Fibroblast of skin of left quadriceps (primary cell): ENCODE data around the gene SEMA3A.

Experiments
- DNase-seq, 2 experiments: peaks; one replicate each; pipeline ENCODE4 v3.0.0-alpha.2; 2013; ENCODE audit warnings: low read depth in 2 of 2

SEMA3A gene

DNA sequence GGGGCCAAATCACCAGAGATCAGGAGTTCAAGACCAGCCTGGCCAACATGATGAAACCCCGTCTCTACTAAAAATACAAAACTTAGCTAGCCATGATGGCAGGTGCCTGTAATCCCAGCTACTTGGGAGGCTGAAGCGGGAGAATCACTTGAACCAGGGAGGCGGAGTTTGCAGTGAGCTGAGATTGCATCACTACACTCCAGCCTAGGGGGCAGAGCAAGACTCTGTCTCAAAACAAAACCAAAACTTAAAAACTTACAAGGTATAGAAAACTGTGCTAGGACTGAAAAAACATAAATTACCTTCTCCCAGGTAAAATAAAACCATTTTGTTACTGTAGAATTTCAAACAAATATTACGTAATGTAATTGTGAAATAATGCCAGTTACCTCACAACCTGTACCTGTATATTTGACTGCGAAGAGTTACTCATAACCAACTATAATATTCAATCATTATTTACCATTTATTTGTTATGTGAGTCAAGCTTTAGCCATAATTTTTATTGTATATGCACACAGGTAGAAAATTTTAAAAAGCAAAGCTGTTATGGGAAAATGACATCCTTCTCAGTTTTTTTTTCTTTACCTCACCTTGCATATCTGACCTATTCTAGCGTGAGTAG is 180.9 kb downstream of the SEMA3A start:
- no peak for DNase-seq

DNA sequence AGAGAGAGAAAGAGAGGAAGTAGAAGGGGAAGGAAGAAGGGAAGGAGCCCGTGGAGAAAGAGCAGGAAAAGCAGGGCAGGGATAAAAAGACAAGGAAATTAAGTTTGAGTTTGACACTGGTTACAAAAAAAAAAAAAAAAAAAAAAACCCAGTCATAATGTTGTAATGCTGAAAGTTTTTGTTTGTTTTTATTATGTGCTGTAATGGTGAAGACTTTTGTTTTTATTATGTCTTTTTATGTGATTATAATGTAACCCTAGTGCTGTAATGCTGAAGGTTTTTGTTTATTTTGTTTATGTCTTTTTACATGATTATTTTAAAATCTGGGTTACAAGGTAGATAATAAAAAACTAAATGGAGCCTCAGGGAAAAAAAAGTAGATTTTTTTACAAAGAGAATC is 184.8 kb downstream of the SEMA3A start:
- no peak for DNase-seq

DNA sequence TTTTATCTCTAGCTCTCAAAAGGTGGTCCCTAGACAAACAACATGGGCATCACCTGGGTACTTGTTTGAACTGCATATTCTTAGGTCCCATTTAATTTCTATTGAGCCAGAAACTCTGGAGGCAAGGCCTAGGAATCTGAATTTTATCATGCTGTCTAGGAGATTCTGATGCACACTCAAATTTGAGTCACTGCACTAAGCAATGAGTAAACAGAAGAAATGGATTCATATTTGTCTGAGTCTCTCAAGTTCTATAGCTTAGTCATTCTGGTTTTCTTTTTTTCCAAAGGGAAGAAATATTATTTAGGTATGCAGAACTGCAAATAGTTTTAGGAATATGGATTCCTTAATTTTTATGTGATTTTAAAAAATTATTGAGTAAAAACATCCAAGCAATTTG is 185.5 kb downstream of the SEMA3A start:
- DNase-seq, result no peak

DNA sequence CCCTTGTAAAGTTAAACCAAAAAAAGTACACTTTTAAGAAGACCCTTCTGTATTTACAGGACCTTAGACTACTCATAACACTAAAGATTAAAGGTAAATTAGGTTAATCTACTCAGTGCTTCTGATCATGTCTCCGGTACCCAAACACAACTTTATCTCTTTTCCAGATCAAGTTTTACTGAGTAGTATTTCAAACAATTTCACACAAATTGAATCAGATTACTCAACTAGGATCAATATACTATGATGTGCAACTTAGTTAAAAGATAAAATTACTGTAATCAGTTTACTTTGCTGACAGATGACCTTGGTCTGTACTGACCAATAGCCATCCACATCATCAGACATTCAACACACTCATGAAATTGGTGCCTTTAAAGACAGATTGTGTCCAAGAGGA is 191.4 kb downstream of the SEMA3A start:
- no peak for DNase-seq

DNA sequence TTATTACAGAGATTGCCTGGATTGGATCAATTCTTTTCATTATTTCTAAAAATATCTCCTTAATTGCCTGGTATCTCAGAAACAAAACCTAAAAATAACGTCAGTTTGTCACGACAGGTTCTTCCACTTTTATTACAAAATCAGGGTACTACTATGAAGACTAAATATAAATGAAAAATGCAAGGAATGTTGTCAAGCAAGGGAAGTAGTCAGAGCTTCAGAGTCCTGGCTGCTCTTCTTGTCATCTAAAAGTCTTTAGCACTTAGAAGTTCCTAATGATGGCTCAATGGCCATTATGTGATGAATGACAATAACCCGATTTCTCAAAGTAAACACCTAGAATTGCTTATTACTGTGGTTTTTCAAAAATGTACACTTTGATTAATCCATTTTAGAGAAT is 192.2 kb downstream of the SEMA3A start:
- DNase-seq, result no peak

DNA sequence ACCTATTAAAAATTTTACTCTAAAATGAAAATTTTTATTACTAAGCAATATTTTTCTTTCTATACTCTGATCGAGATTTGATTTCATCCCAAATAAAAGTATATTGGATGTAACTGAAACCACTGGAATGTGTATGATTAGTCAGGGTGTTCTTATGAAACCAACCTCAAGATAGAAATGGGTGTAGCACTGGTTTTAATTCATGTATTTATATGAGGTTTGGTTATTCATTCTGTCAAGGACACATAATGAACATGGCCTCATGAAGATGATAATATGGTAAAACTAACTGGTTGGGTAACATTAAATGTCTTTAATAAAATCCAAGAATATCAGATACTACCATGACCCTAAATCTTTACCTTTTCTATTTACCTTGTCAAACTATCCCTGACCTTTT is 197.7 kb downstream of the SEMA3A start:
- no peak for DNase-seq

DNA sequence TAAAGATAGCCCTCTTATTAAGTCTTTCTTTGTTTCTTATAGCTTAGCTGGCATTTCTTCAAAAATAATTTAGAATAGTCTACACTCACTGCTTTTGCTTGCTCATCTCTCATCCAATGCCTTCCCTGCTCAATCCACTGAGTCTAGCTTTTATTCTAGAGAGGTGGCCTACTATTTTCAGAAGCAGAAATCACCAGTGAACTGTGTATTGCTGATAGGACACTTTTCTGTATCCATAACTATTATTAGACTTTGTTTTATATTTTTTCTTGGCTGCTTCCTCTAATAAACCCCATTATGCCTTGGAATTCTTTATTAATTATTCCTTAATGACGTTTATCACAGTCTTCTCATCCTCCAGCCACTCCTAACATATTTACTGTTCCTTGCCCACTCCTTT is 206.8 kb downstream of the SEMA3A start:
- DNase-seq, result no peak

DNA sequence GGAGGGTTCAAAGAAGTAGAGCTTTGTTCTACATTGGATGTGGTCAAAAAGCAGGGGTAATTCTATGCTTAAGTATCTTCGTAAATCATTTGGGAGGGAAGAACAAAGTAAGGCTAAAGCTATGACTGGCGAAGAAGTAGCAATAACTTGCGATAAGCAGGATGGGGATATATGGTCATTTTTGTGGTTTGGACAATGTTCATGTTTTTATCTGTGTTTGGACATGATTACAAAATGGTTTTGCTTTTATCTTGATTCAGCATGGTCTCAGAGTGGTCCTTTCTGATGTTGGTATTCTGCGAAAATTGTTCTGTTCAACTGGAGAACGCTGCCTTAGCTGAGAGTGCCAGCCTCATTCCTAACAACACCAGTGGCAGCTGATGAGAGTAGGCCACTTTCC is 208.8 kb downstream of the SEMA3A start:
- DNase-seq, result no peak

DNA sequence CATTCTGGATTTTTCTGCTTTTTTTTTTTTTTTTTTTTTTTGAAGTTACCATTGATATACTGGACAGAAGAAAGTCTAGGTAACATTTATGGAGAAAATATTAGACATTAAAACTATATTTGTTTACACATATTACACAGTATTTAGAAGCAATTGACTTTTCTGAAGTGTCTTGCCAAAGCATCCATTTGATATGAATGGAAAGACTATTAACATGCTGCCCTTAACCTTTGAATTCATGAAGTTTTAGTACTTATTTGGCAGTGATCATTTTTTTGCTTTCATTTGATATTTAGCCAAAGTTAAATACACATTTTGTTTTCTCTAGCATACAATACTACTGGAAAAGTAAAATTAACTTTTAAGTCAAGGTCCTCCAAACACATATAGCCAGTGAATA is 210.0 kb downstream of the SEMA3A start:
- DNase-seq, result no peak

DNA sequence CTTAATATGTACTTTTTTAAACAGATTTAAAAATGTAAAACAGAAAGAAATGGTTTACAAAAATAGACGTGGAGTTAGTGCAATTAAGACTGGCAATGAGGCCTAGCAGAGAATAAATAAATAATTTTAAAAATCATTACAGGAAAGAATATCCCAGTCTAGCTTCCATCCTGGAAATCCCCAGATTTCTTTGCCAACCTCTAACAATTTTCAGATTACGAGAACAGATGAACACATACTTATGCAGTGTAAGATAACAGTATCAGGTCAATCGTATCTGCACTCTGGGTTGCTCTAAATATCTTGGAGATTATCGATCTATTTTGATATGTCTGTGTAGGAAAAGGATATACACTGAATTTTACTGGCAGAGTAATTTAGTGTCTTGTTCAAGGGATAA is 210.5 kb downstream of the SEMA3A start:
- no peak for DNase-seq

DNA sequence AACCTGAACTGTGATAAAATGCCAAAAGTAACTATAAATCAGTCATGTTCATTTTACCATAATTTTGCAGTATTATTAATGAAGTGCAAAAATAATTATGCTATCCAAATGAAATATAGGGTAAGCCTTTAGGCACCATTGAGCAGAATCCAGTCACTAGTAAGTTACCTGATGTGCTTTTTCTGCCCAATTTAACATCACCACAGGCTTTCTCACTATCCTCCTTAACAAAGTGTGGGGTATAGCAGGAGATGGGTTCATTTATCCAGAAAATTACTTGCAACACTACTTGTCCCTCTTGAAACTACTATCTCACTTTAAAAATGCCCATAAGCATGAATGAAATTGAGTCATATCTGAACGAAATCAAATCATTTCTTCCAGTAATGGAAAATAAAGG is 211.0 kb downstream of the SEMA3A start:
- no peak for DNase-seq

DNA sequence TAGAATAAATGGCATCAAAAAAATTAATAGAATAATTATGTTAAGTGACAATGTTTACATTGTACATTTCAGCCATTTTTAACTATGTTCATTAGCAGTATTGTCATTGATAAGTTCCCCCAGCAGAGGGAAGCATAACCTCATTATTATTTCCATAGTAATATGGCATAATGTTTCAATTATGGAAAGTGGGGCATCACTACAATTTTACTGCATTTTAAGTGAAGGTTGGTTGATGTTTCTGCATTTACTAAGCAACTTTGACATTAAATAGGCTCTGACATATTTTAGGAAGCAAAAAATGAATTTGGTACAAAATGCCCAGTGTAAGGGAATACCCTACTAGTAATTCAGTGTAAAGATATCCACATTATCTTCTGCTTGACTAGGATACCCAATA is 218.3 kb downstream of the SEMA3A start:
- DNase-seq, result peak; percentile 20 to 24

DNA sequence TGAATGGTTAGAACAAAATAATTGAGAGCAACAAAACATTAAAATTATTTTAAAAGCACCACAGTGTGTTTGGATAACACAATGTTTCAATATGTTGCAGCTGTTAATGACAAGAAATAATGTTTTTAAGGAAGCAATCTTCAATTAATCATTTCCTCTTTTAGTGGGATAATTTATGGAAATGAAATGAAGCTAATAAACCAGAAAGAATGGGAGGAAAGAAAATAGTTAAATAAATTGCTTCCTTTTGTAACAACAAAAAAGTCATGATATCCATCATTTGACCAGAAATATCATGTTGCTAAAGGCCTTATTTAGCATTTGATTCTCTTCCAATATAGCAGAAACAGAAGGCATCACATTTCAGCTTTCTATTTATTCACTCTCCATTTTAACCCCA is 224.5 kb downstream of the SEMA3A start:
- no peak for DNase-seq

DNA sequence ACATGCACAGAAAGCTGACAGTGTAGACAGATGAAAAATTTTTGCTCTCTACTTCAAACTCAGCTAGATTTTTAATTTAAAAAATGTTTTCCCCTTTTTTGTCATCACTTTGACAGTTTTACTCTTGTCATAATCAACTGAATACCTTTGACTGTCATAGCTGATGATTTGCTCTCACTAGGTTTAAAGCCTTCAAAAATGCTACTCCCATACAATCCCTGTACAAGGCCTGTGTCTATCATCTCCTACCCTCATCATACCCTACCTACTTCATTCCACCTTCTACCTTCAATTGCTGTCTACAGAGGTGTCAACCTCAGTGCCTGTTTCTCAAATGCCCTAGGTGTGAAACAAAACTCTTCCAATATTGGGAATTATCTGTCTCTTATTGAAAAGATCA is 230.3 kb downstream of the SEMA3A start:
- no peak for DNase-seq

DNA sequence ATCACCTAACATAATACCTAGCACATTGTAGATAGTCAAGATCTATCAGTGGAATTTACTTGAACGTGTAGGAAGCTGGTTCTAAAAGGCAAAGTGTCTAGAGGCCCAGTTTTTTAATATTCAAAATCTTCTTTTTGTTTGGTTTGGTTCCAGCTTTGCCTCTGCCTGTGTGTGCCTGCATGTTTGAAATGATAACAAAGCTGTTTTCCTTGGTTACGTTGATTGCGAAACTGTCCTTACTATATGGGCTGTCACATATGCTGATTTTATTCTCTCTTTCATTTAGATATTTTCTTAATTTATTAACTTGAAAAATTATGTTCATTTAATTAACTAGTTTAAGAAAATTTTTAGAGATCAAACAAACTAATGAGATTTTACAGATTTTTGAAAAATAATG is 237.3 kb downstream of the SEMA3A start:
- DNase-seq, result no peak

DNA sequence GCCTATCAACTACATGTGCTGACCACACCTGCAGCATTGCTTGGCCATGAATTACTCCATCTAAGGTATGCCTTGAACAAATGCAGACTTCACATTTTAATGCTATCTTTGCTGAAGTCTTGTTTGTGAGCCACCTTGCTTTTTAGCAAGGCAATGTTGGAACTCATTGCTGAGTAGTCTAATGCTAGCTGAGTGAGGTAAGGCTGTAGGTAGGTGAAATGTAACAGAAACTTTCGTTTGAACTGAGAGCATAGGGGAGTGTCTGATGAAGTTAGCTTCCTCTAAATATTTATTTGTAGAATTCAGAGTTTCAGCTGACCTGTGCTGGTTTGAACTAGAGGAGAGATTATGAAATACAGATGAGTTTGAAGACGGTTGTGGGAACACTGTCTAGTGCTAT is 238.5 kb downstream of the SEMA3A start:
- DNase-seq, result no peak

DNA sequence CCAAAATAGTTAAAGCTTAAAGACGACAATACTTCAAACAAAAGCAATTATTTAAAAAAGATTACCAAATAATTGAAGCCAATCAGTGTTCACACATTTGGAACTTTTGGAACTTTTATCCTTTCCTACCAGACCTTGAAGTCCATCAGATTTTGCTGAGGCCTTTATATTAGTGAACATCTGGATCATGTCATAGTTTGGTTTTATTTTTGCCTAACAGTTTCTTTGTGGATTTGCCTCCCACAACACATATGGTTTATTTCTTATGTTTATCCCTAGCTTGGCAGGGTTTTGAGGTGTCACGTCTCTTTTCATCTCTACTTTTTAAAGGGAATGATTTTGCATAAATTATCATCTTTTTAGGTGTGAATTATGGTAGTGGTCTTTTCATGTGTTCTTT is 242.4 kb downstream of the SEMA3A start:
- no peak for DNase-seq

DNA sequence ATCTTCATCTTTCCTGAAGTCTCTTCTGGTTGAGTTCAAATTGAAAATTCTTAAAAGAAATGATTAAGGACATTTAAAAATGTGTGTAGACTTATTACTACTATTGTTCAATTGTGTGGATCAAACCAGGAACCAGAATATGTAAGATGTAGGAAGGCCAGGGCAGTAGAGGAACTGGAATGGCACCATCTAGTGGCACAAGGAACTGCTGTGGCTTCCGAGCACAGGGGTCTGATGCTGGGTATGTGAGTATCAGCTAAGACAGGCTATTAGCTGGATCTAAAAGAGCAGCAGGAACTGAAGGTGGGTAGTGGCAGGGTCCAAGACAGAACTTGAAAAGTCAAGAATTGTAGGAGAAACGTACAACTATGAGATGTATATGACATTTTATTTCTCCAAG is 247.3 kb downstream of the SEMA3A start:
- no peak for DNase-seq

DNA sequence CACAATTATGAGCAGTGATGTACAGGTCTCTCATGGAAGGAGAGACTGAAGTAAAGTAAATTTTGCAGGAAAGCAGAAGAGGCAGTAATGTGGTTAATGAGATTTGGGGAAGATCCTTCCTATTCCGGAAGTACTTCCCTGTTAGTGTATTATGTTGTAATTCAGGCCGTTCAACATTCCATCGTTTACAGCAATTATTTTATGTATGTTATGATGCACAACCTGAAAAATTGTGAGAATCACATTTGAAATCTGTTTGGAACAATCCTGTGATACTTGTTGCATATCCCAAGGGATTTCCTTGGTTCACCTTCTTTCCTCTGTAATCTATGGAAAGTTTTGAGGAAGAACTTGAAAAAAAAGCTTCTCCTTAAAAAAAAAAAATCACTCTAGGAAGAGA is 247.8 kb downstream of the SEMA3A start:
- DNase-seq, result no peak

DNA sequence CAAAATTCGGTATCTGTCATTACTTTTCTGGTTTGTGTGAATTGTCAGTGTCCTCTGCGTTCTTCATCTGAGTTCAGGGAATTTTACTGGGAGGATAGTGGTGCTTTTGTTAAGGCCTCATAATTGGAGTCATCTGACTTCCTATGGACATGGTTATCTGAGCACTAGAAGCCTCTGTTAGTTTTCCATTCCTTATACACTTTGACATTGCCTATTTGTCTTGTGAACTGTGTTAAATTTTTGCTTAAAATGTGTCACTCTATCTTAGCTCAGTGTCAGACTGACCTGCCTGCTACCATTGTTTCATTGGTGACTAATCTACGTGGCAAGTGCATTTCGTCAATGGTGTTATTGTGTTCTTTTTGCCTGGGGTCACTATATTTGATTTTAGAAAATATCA is 253.3 kb downstream of the SEMA3A start:
- no peak for DNase-seq

DNA sequence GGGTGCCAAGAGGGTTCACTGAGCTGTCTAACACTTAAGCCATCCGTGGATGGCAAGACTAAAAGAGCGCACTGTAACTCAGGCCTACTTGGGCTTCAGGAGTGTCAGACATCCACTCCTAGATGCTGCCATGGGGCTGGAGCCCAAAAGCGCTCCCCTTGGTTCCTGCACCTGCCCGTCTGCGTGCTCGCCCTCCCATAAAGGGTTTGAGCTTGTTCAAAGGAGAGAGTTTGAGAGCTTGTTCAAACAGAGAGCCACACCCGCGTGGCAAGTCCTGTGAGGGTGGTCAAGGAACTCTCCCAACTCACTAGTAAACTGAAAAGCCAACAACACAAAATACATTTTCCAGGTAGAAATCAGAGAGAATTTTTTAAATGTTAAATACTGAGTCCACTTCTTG is 256.7 kb downstream of the SEMA3A start:
- DNase-seq, result no peak

DNA sequence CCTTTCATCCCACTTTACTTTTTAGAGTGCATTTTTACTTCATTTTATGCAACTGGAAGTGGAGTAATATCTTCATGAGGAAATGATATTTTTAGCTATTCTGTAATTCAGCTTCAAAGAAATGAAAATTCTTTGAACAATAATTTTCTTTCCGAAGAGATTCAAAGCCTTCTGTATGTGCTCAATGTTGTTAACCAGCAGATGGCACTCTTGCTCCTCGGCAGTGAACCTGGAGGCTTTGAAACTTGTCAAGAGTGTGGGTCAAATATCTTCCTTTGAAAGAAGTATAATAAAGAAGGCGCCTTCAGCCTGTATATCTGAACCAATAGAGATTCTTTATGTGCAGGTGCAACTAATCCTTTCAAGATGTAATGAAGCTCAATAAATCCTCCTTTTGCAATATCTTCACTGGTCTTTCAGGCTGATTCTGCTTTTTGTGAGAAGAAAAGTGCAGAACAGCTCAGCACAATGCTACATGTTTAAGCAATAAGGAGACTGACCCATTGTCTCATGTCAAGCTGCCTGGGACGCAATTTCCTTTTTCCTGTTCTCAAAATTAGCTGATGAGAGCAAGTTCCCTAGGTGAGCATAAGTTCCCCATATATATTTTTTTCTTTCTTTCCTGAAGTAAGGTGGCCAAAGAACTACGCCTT is 258.4 kb downstream of the SEMA3A start:
- peak; percentile 56 to 57 for DNase-seq

DNA sequence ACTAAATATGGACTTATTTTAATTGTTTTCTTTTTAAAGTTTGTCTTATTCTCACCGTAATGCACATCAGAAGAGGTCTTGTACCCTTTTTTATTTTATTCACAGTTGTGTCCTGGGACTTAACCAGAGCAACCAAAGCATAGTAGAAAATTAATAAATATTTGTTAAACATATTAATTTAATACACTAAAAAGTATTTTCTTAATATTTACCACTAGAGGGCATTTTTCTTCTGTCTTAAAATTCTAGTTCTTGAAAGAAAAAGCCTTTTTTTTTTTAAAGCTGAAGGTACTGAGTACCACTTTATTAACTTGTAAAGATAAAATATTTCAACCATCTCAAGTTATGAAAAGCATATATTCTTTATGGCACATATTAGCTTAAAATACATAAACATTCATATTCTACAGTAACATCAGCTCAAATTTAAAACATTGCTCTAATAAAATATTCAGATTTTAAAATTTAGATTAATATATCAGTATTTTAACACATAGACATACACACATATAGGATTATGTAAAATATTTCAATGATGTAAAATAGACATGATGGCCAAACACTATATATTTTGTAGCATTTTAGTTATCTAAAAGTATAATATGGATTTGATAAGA is 260.4 kb downstream of the SEMA3A start:
- DNase-seq, result no peak

DNA sequence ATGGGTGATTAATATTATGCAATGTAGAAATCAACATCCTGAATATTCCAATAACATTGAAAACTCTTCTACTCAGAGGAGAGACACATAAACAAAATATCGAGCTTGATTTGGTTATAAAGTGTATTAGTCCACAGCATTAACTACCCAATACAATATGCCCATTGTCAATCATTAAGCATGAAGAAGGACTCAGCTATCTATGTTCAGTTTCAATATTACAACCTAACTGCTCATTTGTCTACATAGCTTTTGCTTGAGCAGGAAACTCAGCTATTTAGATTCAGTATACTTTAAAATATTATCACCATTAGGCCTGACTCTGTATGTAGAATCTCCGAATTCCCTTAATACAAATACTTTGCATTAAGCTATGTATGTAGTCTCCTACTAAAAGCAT is 262.6 kb downstream of the SEMA3A start:
- no peak for DNase-seq
